BJ (cell line): Measurements from ENCODE around the gene CLCN4. TPM values are rescaled to one million over a fixed set of nuclear protein-coding genes. Genes with fewer than 3 reads are reported as not detected.

Experiments used
- CTCF ChIA-PET: fragments of 350-600 bp; formaldehyde crosslinking; extraction: SDS; loops from one replicate; lab custom pipeline; 2021; ENCODE audit warnings: antibody characterized with exemption, inconsistent platforms; lab: Yijun Ruan, JAX
- POLR2A ChIA-PET: fragments of 300-600 bp; sonication (Branson Sonifier 250); formaldehyde crosslinking; extraction: SDS; loops from one replicate; lab custom pipeline; 2021; ENCODE audit warnings: antibody characterized with exemption; lab: Charles Lee
- DNase-seq: peaks from one replicate; pipeline ENCODE4 v3.0.0-alpha.2; 2011; ENCODE audit warnings: low read depth
- H3K27me3 ChIP-seq: 2 replicates; pipeline ENCODE4 v1.6.0; 2011; ENCODE audit warnings: low read length; ENCODE audit not compliant: control insufficient read depth, insufficient read depth
- H3K36me3 ChIP-seq: 2 replicates; pipeline ENCODE4 v1.5.1; 2011; ENCODE audit warnings: low read length; ENCODE audit not compliant: control insufficient read depth, insufficient read depth
- H3K4me3 ChIP-seq: 2 replicates; pipeline ENCODE4 v1.5.1; 2011; ENCODE audit warnings: low read depth, mild to moderate bottlenecking, control low read depth, low read length
- CTCF ChIP-seq: IDR thresholded peaks from 2 replicates; pipeline ENCODE4 v1.5.1; 2011; ENCODE audit warnings: low read depth, mild to moderate bottlenecking, control low read depth, inconsistent platforms, low read length, moderate library complexity; ENCODE audit not compliant: insufficient read depth
- polyA plus RNA-seq: library from polyadenylated mRNA; depleted of rRNA; stranded (reverse); fragments of >200 nt; gene quantifications from 2 replicates; pipeline ENCODE4 v1.2.3, GENCODE V29; 2011

CLCN4 gene
- polyA plus RNA-seq, 1 experiment = 0.11 TPM

DNA sequence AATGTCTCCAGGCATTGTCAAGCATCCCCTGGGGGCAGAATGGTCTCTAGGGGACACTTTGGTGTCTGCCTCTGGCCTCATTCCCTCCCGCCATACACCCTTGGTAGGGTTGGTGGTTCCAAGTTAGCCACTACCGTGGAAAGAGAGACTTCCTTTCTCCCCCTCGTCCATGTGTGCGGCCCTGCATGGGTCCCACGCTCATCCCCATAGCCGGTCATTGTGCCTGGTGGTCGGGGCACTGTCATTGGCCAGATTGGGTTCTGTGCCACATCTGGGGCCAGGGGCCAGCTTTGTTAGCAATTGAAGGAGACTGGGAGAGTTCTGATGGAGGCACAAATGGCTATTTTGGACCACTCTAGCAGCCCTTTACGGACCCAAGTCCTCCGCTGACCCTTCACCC lies 17.3 kb downstream of the CLCN4 start:
- no peak for DNase-seq
- H3K36me3 ChIP-seq = no peaks in the 10 kb centered on the region
- no peak for TF ChIP-seq CTCF
- H3K4me3 ChIP-seq = no peak overlapping the region
- H3K27me3 ChIP-seq = no peaks in the 10 kb centered on the region
- POLR2A ChIA-PET = no interaction called here
- CTCF ChIA-PET = interaction anchor here (1.6 to 3.0 kb wide), 2 partner anchors 15 to 177 kb away, joined by 3 to 15 read pairs; no protein-coding TSS in a partner anchor

- H3K27me3 ChIP-seq = 0 out of 2 replicates have a peak, but pooled peaks cover 2% of the 10 kb centered on the region
- no peak overlapping the region for H3K4me3 ChIP-seq
- DNase-seq = no peak
- POLR2A ChIA-PET = no interaction called here
- CTCF ChIA-PET = interaction anchor here (0.6 to 3.0 kb wide), 5 partner anchors 14 to 524 kb away, joined by 3 to 15 read pairs (median 4); no protein-coding TSS in a partner anchor
- TF ChIP-seq CTCF = no peak
- no peaks in the 10 kb centered on the region for H3K36me3 ChIP-seq
Measured at GRCh38 chrX:10174810-10175209, 18.0 kb downstream of the CLCN4 start.

DNA sequence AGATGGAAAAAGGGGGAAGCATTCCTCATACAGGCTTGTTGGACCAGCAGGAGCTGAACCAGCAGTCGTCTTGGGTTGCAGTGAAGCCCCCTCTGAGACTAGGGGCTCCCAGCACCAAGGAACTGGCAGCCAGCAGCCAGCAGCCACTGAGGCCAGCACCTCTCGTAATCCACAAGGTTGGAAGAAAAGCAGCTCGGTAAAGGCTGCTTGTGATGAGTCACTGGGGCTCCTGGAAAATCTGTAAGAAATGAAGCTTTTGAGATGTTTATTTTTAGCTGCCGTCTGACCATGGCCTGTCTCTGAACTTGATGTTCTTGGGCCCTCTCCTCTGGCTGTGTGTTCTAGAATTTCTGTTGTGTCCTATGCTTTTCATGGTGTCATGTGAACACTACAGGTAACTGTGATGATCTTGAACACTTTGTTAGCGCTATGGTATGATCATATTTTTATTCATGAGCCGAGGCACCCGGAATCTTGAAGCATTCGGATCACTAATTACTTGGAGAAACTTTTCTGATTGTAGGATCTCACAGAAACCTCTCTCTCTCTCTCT lies 18.6 kb downstream of the CLCN4 start:
- ChIA-PET POLR2A (no interaction called here), CTCF (interaction anchor here (0.9 to 3.0 kb wide), 5 partner anchors 9 to 284 kb away, joined by 3 to 15 read pairs (median 3); no protein-coding TSS in a partner anchor)
- DNase-seq = peak; percentile 26

GRCh38 chrX:10176121-10177003 lies 19.6 kb downstream of the CLCN4 start:
- Histone ChIP-seq H3K27me3 (0 out of 2 replicates have a peak, but pooled peaks cover 2% of the 10 kb centered on the region), H3K36me3 (no peaks in the 10 kb centered on the region), H3K4me3 (no peak overlapping the region)
- TF ChIP-seq CTCF = no peak
- DNase-seq = no peak
- ChIA-PET POLR2A (no interaction called here), CTCF (interaction anchor here (0.7 to 3.0 kb wide), 4 partner anchors 10 to 56 kb away, joined by 3 to 15 read pairs (median 4); no protein-coding TSS in a partner anchor)

More for the DNA sequence above, 18.6 kb downstream of the CLCN4 start:
- H3K36me3 ChIP-seq = no peaks in the 10 kb centered on the region
- H3K27me3 ChIP-seq = 0 out of 2 replicates have a peak, but pooled peaks cover 2% of the 10 kb centered on the region
- H3K4me3 ChIP-seq = no peak overlapping the region
- no peak for TF ChIP-seq CTCF

- no peak overlapping the region for H3K4me3 ChIP-seq
- ChIA-PET POLR2A (no interaction called here), CTCF (interaction anchor here (0.7 to 0.9 kb wide), 2 partner anchors 16 to 41 kb away, joined by 3 read pairs; no protein-coding TSS in a partner anchor)
- TF ChIP-seq CTCF = no peak
- no peaks in the 10 kb centered on the region for H3K36me3 ChIP-seq
- DNase-seq = no peak
- H3K27me3 ChIP-seq = 0 out of 2 replicates have a peak, but pooled peaks cover 2% of the 10 kb centered on the region
Measured at GRCh38 chrX:10177004-10177396, 20.2 kb downstream of the CLCN4 start.
